Peyer's patch (tissue), 4 donors: ENCODE measurements around the gene TRIM14. TPM values are rescaled to one million over a fixed set of nuclear protein-coding genes. Genes with fewer than 3 reads are reported as not detected.
A peak's percentile ranks its signal among the peaks of the same experiment; 100 is the strongest.

Experiments used
- DNase-seq, 3 donors: peaks; one replicate each; pipeline ENCODE4 v3.0.0-alpha.2; 2017 to 2019
- H3K27ac ChIP-seq, 4 donors: fragments of 200-600 bp; sonication (generic); one replicate each; pipeline ENCODE4 v1.5.1; 2016 to 2019
- H3K27me3 ChIP-seq, 2 donors: fragments of 200-600 bp; sonication (generic); one replicate each; pipeline ENCODE4 v1.5.1; 2019
- H3K36me3 ChIP-seq, 3 donors: fragments of 200-600 bp; sonication (generic); one replicate each; pipeline ENCODE4 v1.5.1; 2016 to 2019
- H3K4me1 ChIP-seq, 4 donors: fragments of 200-600 bp; sonication (generic); one replicate each; pipeline ENCODE4 v1.5.1; 2016 to 2019
- H3K4me3 ChIP-seq, 4 donors: fragments of 200-600 bp; sonication (generic); 1 replicate in 3 of 4; 2 replicates in 1 of 4; pipeline ENCODE4 v1.5.1; 2016 to 2019; ENCODE audit warnings: mild to moderate bottlenecking in 1 of 4
- H3K9me3 ChIP-seq, 4 donors: fragments of 200-600 bp; sonication (generic); one replicate each; pipeline ENCODE4 v1.5.1; 2016 to 2019; ENCODE audit warnings: mild to moderate bottlenecking in 1 of 4
- POLR2A ChIP-seq, 2 donors: fragments of 450-650 bp; IDR thresholded peaks; one replicate each; pipeline ENCODE4 v1.5.1; 2017; ENCODE audit warnings: antibody characterized with exemption in 2 of 2, mild to moderate bottlenecking in 2 of 2, moderate library complexity in 2 of 2
- total RNA-seq, 4 donors: library from RNA; depleted of rRNA; stranded (reverse); fragments of >200 nt; gene quantifications; one replicate each; pipeline ENCODE4 v1.1.0, GENCODE V29; 2016
- TF ChIP-seq, protein P1 (sequence below), 6 experiments: fragments of 450-650 bp in 4 of 6; fragments of 200-600 bp in 2 of 6; sonication (generic) in 1 of 6; IDR thresholded peaks; one replicate each; pipeline ENCODE4 v1.5.1; 2017 to 2019; ENCODE audit warnings: antibody characterized with exemption in 6 of 6, mild to moderate bottlenecking in 3 of 6, moderate library complexity in 1 of 6

TRIM14 gene
- total RNA-seq, 4 donors from 2014 or later = 61.1 to 101 (median 72.0) TPM

DNA sequence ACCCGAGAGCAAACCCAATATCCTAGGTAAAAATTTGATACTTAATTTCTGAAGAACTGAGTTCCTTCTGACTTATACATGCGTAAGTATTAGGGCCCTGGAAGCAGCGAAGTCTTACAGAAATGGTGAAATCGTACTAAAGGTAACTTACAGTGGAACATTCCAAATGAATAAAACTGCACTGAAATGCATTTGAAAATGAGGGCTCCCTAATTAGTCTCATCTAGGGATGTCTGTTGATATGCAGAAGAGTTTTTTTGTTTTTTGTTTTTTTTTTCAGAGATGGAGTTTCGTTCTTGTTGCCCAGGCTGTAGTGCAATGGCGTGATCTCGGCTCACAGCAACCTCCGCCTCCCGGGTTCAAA, 72.9 kb downstream of the TRIM14 start:
- Histone ChIP-seq H3K9me3 (no peaks in the 10 kb centered on the region), H3K36me3 (no peaks in the 10 kb centered on the region), H3K27ac (no peak overlapping the region), H3K4me1 (no peaks in the 10 kb centered on the region), H3K27me3 (no peaks in the 10 kb centered on the region), H3K4me3 (no peak overlapping the region)
- no peak for DNase-seq
- TF ChIP-seq, protein P1, sequence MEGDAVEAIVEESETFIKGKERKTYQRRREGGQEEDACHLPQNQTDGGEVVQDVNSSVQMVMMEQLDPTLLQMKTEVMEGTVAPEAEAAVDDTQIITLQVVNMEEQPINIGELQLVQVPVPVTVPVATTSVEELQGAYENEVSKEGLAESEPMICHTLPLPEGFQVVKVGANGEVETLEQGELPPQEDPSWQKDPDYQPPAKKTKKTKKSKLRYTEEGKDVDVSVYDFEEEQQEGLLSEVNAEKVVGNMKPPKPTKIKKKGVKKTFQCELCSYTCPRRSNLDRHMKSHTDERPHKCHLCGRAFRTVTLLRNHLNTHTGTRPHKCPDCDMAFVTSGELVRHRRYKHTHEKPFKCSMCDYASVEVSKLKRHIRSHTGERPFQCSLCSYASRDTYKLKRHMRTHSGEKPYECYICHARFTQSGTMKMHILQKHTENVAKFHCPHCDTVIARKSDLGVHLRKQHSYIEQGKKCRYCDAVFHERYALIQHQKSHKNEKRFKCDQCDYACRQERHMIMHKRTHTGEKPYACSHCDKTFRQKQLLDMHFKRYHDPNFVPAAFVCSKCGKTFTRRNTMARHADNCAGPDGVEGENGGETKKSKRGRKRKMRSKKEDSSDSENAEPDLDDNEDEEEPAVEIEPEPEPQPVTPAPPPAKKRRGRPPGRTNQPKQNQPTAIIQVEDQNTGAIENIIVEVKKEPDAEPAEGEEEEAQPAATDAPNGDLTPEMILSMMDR (IDR thresholded peaks at IDR 0.05) = no peak
- TF ChIP-seq POLR2A (IDR thresholded peaks at IDR 0.05) = no peak

DNA sequence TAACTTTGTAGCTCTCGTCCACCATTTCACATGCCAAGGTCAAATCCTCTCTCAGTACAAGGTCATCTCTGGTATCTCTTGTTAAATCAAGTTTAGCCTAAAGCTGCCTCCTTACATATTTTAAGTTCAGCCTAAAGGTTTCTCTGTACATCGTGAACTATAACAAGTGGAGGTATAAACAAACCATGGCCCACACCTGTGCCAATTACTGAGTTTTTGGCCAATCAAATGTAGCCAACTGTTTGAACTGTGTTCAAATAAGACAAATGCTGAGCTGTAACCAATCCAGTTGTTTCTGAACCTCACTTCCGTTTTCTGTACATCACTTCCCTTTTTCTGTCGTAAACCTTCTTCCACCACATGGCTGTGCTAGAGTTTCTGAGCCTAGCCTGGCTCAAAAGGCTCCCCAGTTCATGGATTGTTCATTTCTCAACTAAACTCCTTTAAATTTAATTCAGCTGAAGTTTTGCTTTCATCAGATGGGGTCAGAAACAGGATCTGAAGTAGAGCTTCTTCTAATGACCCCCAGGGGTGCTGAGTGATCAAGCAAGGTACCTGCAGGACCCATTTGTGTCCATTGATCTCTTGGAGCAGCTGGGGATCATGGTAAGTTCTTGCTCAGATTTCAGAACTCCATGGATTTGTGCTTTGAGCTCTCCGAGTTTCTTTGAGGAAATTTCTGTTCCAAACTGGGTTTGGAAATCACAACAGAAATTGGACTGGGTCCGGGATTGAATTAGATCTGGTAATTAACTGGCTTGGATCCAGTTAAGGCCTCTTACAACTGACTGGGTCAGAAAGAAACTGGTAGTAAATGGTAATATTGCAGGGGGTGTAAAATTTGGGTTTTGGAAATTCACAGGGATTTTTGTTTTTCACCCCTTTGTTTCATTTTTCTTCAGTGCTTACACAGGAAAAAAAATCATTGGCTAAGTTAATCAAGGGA, 73.5 kb downstream of the TRIM14 start:
- no peaks in the 10 kb centered on the region for H3K4me1 ChIP-seq
- H3K27ac ChIP-seq = peak overlapping the region in 1 of 4 donors; percentile 18
- peak overlapping the region in 2 of 4 donors; percentile 2 to 12 for H3K4me3 ChIP-seq
- H3K9me3 ChIP-seq = no peaks in the 10 kb centered on the region
- no peaks in the 10 kb centered on the region for H3K36me3 ChIP-seq
- peak in 1 of 3 donors; percentile 13 for DNase-seq
- TF ChIP-seq, protein P1 (IDR thresholded peaks at IDR 0.05) = peak in 1 of 6 experiments; percentile 6
- TF ChIP-seq POLR2A (IDR thresholded peaks at IDR 0.05) = no peak
- H3K27me3 ChIP-seq = no peaks in the 10 kb centered on the region

DNA sequence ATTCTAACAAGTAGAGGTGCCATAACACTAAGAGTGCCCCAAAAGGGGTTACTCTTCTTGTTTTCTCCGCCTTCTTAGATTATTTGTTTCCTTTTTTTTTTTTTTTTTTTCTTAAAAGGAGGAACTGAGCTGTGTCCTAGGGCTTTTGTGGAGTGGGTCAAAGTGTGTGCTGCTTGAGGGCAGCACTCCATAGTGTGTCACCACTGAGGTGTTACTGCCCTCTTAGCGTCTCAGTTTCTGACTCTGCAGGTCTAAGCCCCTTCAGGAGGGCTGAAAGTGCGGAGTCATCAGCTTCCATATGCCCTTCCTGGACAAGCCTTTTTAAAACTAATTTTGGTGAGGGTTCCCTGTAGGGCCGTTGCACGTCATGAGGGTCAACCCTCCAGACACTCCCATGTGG, 75.1 kb downstream of the TRIM14 start:
- no peak overlapping the region for H3K27ac ChIP-seq
- no peak overlapping the region for H3K4me3 ChIP-seq
- H3K36me3 ChIP-seq = no peaks in the 10 kb centered on the region
- H3K27me3 ChIP-seq = no peaks in the 10 kb centered on the region
- no peaks in the 10 kb centered on the region for H3K9me3 ChIP-seq
- no peaks in the 10 kb centered on the region for H3K4me1 ChIP-seq
- DNase-seq = peak in 1 of 3 donors; percentile 38
- TF ChIP-seq, protein P1 (IDR thresholded peaks at IDR 0.05) = no peak
- no peak for TF ChIP-seq POLR2A (IDR thresholded peaks at IDR 0.05)

DNA sequence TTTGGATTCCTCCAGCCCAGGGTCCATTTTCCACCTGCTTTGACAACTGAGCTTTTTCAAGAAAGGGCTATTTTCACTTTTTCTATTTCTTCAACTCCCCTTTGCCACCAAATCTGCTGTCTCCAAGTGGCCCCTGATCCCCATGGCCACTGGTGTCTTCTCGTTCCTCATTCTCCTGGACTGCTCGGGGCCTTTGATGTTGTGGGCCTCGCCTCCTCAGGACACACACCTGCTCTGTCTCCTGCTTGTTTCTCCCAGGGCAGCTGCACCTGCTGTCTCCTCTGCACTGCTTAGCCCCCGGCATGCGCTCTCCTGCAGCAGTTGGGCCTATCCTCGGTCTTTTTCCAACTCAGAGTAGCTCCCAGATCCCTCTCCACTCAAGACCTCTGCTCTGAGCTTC, 78.8 kb downstream of the TRIM14 start:
- no peaks in the 10 kb centered on the region for H3K4me1 ChIP-seq
- TF ChIP-seq POLR2A (IDR thresholded peaks at IDR 0.05) = no peak
- TF ChIP-seq, protein P1 (IDR thresholded peaks at IDR 0.05) = no peak
- H3K4me3 ChIP-seq = no peak overlapping the region
- no peaks in the 10 kb centered on the region for H3K36me3 ChIP-seq
- H3K27ac ChIP-seq = no peak overlapping the region
- no peak for DNase-seq
- H3K9me3 ChIP-seq = no peaks in the 10 kb centered on the region
- no peaks in the 10 kb centered on the region for H3K27me3 ChIP-seq

DNA sequence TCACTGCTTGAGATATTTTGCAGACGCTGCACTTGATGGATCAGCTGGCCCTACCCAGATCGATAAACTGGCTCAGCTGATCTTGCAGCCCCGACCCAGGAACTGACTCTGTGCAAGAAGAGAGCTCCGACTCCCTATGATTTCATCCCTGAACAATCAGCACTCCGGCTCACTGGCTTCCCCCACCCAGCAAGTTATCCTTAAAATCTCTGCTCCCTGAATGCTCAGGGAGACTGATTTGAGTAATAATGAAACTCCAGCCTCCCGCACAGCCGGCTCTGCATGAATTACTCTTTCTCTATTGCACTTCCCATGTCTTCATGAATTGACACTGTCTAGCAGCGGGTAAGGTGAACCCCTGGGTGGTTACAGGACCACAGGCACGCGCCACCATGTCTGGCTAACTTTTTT, 79.4 kb downstream of the TRIM14 start:
- no peaks in the 10 kb centered on the region for H3K27me3 ChIP-seq
- H3K36me3 ChIP-seq = no peaks in the 10 kb centered on the region
- no peak overlapping the region for H3K4me3 ChIP-seq
- H3K27ac ChIP-seq = no peak overlapping the region
- no peaks in the 10 kb centered on the region for H3K4me1 ChIP-seq
- DNase-seq = peak in 1 of 3 donors; percentile 45
- TF ChIP-seq, protein P1 (IDR thresholded peaks at IDR 0.05) = no peak
- no peak for TF ChIP-seq POLR2A (IDR thresholded peaks at IDR 0.05)
- no peaks in the 10 kb centered on the region for H3K9me3 ChIP-seq
